GM21619 (cell line): ENCODE measurements around the gene CSAD.
"Not testable (repeated sequence)": the region's sequence is repeated elsewhere in the genome, so short reads cannot be mapped to it uniquely, and the experiment has no call there.

ENCODE experiments used
- ATAC-seq: cut with Tn5 transposase; IDR thresholded peaks from one replicate; pipeline ENCODE4 v1.9.1; 2021; ENCODE audit not compliant: unreplicated experiment

Gene CSAD

DNA sequence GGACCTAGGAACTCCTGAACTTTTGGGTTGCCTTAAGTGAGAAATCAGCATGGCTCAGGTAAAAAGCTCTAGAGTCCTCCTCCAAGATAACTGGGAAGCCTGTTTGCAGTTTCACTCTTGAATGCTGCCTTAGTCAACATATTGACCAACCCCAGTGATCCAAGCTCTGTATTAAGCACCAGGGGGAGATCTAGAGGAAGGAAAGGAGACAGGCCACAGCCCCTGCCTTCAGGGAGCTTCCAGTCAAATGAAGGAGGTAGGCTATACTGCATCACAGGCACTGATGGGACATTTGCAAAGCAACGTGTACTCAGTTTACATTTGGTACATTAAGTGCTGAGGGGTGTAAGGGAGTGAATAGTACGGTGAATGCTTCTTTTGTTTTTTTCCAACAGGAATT lies 1.2 kb upstream of the CSAD start:
- no peak for ATAC-seq

- peak; percentile 45 for ATAC-seq
Measured at GRCh38 chr12:53180931-53181645, 363 bp upstream of the CSAD start.

DNA sequence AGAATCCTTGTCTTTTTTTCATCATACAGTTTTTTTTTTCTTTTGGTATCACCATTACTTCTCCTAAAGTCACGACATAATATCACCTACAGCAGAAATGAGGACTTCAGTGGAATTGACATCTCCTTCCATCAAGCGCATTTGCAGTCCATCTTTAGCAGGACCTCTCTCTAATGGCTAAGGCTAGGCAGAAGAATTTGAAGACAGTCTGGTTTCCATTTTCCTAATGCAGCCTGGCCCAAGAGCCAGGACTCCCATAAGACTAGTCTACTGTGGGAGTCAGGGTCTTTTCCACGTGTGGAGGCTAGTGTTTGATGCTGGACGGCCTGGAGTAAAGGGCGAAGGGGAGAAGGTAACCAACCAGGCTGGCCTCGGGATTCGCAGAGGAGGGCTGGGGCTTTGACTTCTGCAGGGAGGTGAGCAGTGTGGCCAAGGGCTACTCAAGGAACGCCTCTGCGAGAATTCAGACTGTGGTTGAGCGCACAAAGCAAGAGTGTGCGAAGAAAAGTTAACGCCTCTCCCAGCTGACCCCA lies 972 bp downstream of the CSAD start:
- ATAC-seq, result peak; percentile 16

DNA sequence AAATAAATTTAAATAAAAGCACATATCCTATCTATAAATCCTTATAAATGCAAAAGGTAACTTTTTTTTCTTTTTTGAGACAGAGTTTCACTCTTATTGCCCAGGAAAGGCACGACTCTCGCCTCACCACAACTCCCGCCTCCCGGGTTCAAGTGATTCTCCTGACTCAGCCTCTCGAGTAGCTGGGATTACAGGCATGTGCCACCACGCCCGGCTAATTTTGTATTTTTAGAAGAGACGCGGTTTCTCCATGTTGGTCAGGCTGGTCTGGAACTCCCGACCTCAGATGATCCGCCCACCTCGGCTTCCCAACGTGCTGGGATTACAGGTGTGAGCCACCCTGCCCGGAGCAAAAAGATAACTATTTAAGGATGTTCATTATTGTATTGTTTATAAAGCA lies 1.9 kb downstream of the CSAD start:
- not testable (repeated sequence) for ATAC-seq

DNA sequence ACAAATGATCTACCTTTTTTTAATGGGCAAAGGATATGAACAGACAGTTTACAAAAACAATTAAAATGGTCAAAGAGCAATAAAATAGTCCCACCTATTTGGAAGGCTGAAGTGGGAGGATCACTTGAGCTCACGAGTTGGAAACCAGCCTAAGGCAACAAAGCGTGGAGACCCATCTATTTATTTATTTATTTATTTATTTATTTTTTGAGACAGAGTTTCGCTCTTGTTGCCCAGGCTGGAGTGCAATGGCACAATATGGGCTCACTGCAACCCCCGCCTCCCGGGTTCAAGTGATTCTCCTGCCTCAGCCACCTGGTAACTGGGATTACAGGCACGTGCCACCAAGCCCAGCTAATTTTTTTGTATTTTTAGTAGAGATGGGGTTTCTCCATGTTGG lies 3.3 kb downstream of the CSAD start:
- ATAC-seq, result not testable (repeated sequence)

DNA sequence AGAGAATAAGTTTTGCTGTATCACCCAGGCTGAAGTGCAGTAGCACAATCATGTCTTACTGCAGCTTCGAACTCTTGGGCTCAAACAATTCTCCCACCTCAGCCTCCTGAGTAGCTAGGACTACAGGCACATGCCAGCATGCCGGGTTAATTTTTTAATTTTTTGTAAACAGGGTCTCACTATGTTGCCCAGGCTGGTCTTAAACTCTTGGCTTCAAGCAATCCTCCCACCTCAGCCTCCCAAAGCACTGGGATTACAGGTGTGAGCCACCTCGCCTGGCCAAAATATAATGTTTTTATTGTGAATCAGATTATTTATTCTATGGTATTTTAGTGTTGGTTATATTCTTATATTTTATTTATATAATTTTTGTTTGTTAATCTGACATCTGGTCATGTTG lies 4.0 kb downstream of the CSAD start:
- ATAC-seq, result no peak

DNA sequence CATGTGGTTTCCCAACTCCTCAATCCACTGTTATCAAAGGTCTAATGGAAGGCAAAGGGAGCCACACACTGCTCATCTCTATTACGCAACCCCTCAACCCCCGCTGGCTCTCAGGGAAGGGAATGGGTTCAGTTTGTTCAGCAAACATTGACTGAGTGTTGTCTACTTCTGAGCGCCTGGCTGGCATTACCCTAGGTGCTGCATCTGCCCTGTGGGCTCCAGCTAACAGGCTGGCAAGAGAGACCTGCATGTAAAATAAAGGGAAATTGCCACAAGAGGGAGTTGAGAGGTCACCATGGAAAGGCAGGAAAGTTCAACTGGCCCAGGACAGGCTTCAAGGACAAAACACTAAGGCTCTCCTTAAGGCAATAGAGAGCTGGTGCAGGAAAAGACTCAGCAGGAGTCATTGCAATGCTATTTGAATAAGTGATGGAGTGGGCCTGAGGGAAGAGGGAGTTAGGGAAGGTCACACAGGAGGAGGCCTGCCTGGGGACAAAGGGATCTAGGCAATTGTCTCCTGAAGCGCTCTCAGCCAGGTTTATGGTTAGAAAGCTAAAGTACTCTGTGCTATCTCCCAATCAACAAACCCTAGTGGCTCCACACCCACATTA lies 5.7 kb downstream of the CSAD start:
- ATAC-seq, result no peak

DNA sequence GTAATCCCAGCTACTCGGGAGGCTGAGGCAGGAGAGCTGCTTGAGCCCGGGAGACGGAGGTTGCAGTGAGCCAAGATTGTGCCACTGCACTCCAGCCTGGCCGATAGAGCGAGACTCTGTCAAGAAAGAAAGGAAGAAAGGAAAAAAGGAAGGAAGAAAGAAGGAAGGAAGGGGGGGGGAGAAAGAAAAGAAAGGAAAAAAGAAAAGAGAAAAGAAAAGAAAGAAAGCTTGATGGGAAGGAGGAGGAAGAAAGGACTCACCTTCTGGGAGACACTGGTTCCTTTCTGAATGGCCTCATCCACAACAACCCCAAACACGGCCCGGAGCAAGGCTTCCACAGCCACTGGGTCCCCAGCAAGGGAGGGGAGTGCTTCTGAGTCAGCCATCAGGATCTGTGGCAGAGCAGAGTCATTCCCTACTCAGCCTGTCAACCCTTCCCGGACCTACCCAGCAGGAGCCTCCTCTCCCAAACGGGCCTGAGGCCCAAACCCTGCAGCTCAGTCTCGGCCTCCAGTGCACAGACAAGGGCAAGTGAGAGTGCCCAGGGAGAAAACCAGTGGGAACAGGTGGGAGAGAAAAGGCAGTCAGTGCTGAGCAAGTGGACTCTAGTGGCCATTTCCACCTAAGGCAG lies 7.5 kb downstream of the CSAD start:
- no peak for ATAC-seq

DNA sequence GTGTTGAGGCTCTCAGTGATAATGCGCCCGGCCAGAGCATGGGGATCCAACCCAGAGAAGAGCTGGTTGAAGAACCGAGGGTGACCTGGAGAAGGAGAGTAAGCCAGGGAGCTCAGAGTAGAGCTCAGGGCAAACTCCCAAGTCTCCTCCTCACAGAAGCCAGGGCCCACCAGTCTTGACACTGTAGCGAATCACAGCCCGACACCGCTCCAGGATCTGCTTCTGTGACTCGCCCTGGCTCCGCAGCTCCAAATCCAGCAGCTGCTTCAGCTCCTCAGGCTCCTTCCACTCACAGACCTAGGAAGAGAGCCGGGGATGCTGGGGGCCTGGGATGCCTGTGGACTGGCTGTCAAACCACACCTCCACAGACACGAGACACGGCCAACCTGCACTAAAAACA lies 8.4 kb downstream of the CSAD start:
- no peak for ATAC-seq

DNA sequence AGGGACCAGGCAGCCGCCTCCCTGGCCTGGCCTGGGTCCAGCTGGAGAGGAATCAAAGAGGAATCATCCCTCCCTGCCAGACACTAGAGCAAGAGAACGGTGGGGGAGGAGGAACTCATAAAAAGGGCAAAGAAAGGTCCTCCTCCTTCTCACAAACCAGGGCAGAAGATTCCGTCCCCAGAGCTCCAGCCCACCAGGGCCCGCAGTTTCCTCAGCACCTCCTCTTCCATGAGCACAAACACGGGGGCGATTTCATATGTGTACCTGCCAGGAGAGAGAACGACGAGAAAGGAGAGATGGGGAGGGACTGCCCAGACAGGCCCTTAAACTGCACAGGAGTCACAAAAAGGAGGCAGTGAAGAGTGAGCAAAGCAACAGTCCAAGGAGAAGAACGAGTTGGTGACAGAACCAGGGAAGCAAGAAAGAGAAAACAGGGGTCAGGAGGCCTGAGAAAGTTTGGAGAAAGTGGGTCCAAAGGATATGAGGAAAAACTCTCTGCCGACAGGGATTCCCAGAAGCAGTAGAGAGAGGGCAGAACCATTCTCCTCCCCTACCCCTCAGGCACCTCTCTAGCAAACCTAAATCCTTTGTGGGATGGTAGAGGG lies 8.9 kb downstream of the CSAD start:
- no peak for ATAC-seq

GRCh38 chr12:53170876-53171724 lies 9.6 kb downstream of the CSAD start:
- no peak for ATAC-seq

GRCh38 chr12:53170215-53170614 lies 10.5 kb downstream of the CSAD start:
- ATAC-seq, result no peak

DNA sequence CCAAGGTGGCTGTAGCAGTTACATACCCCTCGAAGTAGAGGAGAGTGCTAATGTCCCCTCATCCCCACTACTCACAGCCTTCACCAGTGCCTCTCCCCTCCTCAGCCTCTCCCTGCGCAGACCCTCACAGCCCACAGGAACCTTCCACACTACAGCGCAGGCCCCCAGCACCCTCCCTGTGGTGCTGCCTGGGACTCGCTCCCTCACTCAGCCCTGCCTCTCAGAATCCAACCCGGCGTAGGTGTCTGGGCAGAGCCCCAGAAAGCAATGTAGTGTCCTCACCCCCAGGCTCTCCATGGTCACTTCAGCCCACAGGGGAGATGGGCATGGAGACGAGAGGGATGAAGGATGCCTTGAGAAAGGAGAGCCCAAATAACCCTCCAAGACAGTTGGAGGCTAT lies 11.1 kb downstream of the CSAD start:
- no peak for ATAC-seq

DNA sequence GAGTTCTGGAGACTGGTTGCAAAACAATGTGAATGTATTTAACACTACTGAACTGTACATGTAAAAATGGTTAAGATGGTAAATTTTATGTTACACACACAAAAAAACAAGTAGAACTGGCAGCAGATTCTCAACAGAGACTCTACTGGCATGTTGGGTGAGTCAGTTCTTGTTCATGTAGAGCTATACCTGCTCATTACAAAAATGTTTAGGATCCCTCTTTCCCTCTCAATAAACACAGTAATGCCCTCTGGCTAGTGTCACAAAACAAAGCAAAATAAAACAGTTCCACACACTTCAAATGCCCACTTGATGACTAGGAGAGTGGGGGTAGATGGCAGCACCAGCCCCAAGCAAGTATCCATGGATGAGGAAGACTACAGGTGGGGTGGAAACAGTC lies 13.9 kb downstream of the CSAD start:
- no peak for ATAC-seq

GRCh38 chr12:53163008-53163407 lies 17.7 kb downstream of the CSAD start:
- ATAC-seq, result not testable (repeated sequence)

GRCh38 chr12:53161119-53161911 lies 19.4 kb downstream of the CSAD start:
- ATAC-seq, result no peak

GRCh38 chr12:53160673-53161072 lies 20.1 kb downstream of the CSAD start:
- no peak for ATAC-seq

DNA sequence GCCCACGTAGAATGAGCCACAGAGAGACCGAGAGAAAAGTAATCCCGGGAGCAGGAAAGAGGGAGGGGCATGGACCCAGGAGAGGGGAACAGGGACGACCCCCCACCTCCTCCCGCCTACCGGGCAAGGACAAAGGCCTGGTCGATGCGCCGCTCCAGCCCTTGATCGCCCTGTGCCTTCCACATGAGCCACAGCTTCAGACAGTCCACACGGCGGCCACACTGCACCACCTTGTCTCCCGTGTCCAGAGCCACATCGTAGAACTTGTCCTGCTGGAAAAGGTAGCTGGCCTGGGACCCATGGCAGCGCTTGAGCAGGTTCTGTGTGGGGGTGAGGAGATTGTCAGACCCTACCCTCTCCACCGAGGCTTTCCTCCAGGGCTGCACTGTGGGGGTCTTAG lies 20.7 kb downstream of the CSAD start:
- ATAC-seq, result no peak

DNA sequence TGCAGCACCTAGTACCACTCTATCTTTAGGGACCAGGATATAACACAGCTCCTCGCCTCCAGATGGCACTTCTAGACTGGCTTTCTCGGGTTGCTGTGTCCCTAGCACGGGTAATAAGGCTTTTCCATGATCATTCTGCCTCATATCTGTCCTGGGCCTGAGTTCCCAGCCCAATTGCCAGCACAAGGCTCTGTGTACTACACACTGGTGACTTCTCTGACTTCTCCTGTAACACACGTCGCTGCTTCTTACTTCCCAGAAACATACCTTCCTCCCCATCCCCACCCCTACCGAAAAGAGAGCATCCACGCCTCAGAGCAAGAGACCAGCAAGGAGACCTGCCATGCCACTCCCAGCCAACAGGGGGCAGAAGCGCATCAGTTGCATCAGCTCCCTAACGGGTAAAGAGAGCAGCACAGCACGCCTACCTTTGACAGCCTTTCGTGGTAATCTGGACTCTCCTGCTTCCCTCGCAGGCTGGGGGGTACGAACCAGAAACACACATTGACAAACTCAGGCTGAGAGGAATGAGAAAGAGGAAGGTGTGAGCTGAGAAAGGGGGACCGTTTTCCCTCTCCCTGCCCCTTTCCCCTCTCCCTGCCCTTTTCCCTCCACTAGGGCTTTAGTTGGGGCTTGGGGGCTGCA lies 21.4 kb downstream of the CSAD start:
- no peak for ATAC-seq

DNA sequence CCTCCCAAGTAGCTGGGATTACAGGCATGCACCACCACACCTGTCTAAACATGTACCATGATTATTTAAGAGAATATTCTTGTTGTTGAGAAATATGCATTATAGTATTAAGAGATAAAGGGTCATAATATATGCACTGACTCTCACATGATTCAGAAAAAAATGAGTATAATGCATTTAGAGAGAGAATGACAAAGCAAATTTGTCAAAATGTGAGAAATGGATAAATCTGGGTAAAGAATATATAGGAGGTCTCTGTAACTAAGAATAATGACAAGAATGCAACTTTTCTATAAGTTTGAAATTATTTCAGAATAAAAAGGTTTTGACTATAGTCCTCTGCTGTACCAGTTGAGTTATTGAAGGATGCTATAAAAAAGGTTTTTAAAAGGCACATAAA lies 28.3 kb downstream of the CSAD start:
- ATAC-seq, result no peak
